Measurements from ENCODE around the gene C19orf33.
"Not testable (repeated sequence)": the region's sequence is repeated elsewhere in the genome, so short reads cannot be mapped to it uniquely, and the experiment has no call there.

The C19orf33 gene

GRCh38 chr19:38303517-38304351, at the start of gene C19orf33:
Gene C19orf33 (plus strand): TSS chr19:38304251. CDS start chr19:38304262, 11 bp downstream.
- no peak for DNase-seq

DNA sequence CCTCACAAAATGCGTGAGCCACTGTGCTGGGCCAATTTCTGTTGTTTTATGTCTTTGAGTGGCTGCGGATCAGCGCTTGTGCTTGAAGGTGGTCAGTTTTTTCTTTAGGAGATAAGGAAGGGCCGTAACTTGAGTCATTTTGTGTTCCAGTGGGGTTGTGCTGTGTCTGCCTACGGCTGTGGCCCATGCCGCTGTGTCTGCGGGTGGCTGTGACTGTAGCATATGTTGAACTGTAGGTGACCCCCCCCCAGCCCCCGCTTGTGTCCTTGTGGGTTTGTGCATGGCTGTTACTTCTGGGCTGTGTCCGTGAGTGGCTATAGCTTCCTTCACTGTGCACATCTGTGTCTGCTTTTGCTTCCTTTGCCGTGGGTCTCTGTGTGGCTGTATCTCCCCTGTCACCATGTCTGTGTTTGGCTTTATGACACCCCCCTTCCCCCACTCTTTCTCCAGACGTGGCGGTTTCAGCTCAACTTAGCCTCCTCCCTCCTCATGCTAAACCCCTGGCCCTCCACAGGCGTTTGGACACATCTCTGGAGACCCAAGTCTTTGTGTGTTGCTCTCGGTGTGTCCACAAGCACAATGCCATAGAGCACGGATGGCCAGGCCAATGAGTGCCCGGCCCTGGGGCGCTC, 48.6 kb upstream of the C19orf33 start:
- DNase-seq = peak in 1 of 2 experiments; percentile 20

DNA sequence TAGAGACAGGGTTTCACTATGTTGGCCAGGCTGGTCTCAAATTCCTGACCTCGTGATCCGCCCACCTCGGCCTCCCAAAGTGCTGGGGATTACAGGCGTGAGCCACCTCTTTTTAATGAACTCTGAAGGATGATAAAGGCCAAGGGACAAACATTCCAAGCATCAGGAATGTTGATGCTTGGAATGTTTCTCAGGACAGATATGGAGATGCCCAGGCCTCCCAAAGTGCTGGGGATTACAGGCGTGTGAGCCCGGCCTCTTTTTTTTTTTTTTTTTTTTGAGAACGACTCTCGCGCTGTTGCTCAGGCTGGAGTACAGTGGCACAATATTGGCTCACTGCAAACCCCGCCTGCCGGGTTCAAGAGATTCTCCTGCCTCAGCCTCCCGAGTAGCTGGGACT, 42.1 kb upstream of the C19orf33 start:
- DNase-seq = not testable (repeated sequence)

DNA sequence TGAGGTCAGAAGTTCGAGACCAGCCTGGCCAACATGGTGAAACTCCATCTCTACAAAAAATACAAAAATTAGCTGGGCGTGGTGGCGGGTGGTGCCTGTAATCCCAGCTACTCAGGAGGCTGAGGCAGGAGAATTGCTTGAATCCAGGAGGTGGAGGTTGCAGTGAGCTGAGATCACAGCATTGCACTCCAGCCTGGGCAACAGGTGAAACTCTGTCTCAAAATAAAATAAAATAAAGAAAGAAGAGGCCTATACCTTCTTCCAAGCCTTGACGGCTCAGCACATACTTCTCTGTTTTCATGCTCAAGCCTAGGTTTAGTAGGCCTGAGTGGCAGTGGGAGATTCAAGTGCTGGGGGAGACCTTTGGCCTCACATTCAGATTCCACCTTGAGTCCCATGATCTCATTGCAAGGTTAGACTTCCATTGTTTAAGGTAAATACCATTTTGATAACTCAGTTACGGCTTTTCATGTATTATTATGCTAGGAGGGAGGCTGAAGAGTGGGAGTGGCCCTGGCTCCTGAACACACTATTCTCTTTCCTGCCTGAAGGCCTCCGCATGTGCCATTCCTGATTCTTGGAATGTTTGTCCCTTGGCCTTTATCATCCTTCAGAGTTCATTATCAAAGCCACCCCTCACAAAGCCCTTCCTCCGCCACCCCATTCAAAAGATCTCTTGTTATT, 41.3 kb upstream of the C19orf33 start:
- DNase-seq = no peak

GRCh38 chr19:38263689-38264485, 40.2 kb upstream of the C19orf33 start:
- DNase-seq = peak; percentile 88 to 92

GRCh38 chr19:38264486-38265212, 39.4 kb upstream of the C19orf33 start, which contains the start of gene SPINT2:
Gene SPINT2 (plus strand): TSS chr19:38264573. CDS start chr19:38264893, 320 bp downstream.
- peak; percentile 47 to 60 for DNase-seq

DNA sequence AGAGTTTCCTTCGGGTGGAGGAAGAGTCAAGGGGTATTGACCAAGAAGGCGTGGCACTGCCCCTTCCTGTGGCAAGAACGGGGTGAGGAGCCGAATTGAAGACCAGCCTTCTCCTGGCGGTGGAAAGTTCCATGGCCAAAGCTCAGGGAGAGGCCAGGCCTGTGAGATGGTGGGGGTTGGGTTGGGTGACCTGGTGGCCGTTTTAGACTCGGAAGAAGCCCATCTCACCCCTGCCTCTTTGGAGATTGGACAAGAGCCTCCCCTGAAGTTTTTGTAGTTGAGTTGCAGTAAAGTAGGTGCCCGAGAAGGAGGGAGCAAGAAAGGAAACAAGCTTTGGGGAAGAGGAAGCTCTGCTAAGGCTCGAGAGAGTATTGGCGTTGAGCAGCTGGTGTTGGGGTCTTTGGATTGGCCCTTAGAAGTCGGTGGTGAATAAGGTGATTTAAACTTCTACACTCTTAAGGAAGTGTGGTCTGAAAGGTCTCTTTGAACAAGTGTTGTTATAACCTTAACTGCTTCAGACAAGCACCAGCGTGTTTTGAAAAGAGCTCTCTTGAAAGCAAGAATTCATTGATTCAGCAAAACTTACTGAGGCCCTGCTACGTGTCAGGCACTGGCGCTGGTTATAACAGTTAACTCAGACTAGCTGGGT, 38.7 kb upstream of the C19orf33 start:
- DNase-seq = peak; percentile 81 to 86

DNA sequence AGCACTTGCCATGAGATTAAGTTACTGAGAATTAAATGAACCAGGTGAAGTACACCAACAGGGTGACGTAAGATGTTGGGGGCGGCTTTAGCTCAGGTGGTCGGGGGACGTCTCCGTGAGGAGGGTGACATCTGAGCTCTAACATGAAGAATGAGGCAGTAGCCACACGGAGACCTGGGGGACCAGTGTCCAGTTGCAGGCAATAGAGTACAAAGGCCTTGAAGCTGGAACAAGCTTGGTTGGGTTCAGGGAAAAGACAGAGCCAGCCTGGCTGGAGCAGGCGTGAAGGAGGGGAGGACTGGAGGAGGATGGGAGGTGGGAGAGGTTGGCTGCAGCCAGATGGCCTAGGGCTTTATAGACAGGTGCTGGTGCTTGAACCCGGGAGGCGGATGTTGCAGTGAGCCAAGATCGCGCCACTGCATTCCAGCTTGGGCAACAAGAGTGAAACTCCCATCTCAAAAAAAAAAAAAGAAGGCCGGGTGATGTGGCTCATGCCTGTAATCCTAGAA, 38.1 kb upstream of the C19orf33 start:
- no peak for DNase-seq

- DNase-seq = no peak
Measured at GRCh38 chr19:38266981-38267597, 37.0 kb upstream of the C19orf33 start.

DNA sequence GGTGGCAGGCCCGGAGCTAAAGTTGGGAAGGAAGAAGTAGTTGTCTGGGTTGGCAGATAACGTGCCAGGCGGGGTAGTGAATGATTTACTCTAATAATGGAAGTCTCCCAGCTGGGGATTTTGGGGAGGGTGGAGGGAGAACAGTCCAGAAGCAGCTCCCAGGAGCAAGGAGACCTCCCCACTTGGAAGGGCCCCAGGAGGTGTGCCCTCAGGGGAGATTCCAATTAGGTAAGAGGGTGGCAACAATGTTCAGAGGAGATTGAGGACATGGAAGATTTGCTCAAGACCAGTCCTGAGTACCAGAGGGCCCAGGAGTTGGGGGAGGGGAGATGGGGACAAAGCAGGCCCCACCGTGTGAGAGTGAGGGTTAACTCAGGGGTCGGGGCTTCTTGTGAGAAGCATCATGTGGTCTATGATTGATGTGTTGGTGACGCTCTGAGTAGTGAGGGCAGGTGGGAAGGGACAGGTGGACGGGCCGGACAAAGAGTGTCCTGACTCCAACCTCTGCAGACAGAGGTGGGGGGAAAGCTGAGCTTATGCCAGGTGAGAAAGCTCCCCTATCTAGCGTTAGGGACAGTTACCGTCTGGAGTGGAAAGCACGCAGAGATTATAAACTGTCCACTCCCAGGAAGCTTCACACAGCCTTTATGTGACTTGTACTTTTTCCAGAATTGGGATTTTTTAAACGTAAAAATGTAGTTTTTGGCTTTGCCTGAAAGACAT, 36.1 kb upstream of the C19orf33 start:
- DNase-seq = no peak

DNA sequence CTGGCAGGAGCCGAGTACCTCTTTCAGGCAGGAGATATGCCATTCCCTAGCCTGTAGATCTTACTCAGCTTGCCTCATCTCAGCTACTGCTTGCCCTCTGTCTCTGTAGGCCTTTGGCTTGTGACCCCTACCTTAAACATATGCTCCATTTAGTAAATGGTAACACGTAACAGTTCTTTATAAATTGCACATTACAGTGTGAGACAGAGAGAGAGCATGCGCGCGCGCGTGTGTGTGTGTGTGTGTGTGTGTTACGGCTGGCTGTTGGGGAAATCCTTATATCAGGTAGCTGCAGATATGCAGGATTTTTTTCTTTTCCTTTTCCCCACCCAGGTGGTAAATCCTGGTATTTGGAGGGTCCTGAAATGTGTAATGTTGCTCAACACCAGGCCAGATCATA, 35.5 kb upstream of the C19orf33 start:
- DNase-seq = no peak

- DNase-seq = no peak
Measured at GRCh38 chr19:38270587-38271167, 33.4 kb upstream of the C19orf33 start.

DNA sequence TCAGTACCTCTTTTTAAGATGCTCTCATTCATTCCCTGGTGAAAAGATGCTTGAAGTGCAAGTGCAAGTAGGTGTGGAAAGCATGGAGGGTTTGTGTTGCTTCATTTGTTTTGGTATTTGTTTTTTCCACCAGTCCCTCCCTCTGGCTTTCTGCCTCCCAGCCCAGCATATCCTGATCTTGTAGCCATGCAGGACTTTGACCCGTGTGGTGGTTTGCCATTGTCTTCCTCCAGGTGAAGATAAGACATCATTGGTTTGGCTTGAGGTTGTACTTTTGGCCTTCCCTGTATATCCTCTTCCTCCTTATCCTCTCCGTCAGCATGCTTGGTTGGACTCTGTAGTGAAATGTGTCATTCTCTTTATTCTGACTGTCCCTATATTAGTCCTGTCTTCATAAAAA, 30.6 kb upstream of the C19orf33 start:
- DNase-seq = no peak

- DNase-seq = peak; percentile 31 to 44
Measured at GRCh38 chr19:38274739-38275138, 29.3 kb upstream of the C19orf33 start.

DNA sequence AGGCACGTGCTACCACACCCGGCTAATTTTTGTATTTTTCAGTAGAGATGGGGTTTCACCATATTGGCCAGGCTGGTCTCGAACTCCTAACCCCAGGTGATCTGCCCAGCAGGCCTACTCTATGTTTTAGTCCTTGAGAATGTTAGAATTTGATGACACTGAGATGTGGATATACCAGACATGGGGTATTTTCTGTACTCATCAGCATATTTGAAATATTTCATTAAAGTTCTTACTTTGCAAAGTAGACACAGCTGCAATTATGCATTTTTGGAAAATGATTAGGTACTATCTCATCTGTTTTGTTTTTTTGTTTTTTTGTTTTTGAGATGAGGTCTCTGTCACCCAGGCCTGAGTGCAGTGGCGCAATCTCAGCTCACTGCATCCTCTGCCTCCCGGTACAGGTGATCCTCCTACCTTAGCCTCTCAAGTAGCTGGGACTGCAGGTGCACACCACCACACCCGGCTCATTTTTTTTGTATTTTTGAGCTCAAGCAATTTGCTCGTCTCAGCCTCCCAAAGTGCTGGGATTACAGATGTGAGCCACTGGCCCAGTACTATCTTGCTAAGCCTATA, 27.0 kb upstream of the C19orf33 start:
- no peak for DNase-seq

- DNase-seq = no peak
Measured at GRCh38 chr19:38277549-38277948, 26.5 kb upstream of the C19orf33 start.

DNA sequence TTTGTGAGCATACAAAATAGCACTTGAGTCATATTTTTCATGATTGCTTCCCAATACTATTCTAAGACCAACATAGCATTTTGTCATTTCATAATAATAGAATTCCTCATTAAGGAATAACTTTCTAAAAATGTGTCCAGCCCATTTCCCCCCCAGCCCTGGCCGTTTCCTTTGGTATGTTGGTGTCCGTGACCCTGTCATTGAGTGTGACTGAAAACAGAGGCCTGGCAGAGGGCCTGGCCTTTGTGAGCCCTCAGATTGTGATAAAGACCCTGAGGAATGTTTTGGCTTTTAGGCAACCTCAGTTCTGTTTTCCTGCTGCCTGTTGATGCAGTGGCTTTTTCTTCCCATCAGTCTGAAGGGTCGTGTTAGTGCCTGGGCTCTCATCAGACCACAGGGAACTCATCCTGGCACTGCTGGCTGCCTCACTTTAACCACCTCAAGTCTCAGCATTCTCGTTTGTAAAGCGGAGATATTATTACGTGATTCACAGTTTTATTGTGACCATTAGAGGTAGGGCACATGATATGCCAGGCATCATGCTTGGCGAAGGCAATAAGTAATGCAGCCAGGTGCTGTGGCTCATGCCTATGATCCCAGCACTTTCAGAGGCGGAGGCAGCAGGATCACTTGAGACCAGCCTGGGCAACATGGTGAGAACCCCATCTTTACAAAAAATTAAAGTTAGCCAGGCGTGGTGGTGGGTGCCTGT, 25.9 kb upstream of the C19orf33 start:
- DNase-seq = no peak

GRCh38 chr19:38278751-38279150, 25.3 kb upstream of the C19orf33 start:
- no peak for DNase-seq
